ENCODE results near the gene SCUBE1. TPM values are rescaled to one million over a fixed set of nuclear protein-coding genes. Genes with fewer than 3 reads are reported as not detected.

The SCUBE1 gene
- polyA plus RNA-seq, 3 donors = 6.6 to 8.1 (median 7.0) TPM

- DNase-seq (ENCODE audit: low read depth in 3 of 3, low spot score in 2 of 3) = no peak
Measured at GRCh38 chr22:43148581-43148980, 194.6 kb downstream of the SCUBE1 start.

GRCh38 chr22:43147821-43148220 is 195.4 kb downstream of the SCUBE1 start:
- DNase-seq (ENCODE audit: low read depth in 3 of 3, low spot score in 2 of 3) = no peak

Other genes with a start within 250 kb of the SCUBE1 start
- 1 to 10 TPM in 1 of 3 donors, under 1 TPM in 2; 0.60 to 1.1 (median 0.94) TPM for gene BIK, start 232.6 kb downstream of the SCUBE1 start, polyA plus RNA-seq (ENCODE audit: insufficient read length in 3 of 3)
- 10 to 100 TPM; 16.4 to 20.9 (median 19.9) TPM for gene MCAT, start 200.0 kb downstream of the SCUBE1 start, polyA plus RNA-seq (ENCODE audit: insufficient read length in 3 of 3)
- gene TSPO, start 191.8 kb downstream of the SCUBE1 start, polyA plus RNA-seq (ENCODE audit: insufficient read length in 3 of 3) = 10 to 100 TPM; 14.3 to 21.4 (median 16.9) TPM
- gene TTLL12, start 156.2 kb downstream of the SCUBE1 start, polyA plus RNA-seq (ENCODE audit: insufficient read length in 3 of 3) = 10 to 100 TPM; 18.9 to 27.3 (median 24.1) TPM
- under 1 TPM; 0.54 to 0.76 (median 0.60) TPM for gene MPPED1, start 68.6 kb upstream of the SCUBE1 start, polyA plus RNA-seq (ENCODE audit: insufficient read length in 3 of 3)

Measured in right renal cortex interstitium (tissue), 3 donors.